Measurements from ENCODE around the gene PRKG1. TPM values are rescaled to one million over a fixed set of nuclear protein-coding genes. Genes with fewer than 3 reads are reported as not detected.

Gene PRKG1
- total RNA-seq, 1 donor from 2014 or later: 22.8 TPM

DNA sequence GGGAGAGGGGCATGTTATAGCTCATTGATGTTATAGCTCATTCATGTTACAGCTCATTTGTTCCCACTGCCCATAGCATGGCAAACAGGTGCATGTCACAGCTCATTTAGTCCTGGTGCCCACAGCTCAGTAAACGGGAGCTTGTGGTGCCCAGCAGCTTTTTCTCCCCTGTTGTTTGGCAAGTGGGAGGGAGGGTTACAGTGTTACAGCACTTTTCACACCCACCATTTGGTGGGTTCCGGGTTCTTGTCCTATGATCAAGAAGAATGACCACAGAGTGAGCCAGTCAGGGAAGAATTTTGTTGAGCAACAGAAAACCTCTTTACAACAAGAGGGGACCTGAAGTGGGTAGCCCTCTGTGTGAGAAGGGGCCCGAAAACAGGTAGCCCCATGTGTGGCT is 787.9 kb downstream of the PRKG1 start:
- Mint-ChIP-seq H3K36me3 (ENCODE audit: low read depth) (no peaks in the 10 kb centered on the region), H3K27me3 (ENCODE audit: low read depth) (no peaks in the 10 kb centered on the region), H3K4me1 (ENCODE audit: low read depth) (peaks cover 12% of the 10 kb centered on the region), H3K27ac (ENCODE audit: unreplicated experiment) (no peak overlapping the region), H3K4me3 (ENCODE audit: unreplicated experiment) (no peak overlapping the region), H3K9me3 (ENCODE audit: low read depth) (no peaks in the 10 kb centered on the region)
- TF ChIP-seq, protein P1, sequence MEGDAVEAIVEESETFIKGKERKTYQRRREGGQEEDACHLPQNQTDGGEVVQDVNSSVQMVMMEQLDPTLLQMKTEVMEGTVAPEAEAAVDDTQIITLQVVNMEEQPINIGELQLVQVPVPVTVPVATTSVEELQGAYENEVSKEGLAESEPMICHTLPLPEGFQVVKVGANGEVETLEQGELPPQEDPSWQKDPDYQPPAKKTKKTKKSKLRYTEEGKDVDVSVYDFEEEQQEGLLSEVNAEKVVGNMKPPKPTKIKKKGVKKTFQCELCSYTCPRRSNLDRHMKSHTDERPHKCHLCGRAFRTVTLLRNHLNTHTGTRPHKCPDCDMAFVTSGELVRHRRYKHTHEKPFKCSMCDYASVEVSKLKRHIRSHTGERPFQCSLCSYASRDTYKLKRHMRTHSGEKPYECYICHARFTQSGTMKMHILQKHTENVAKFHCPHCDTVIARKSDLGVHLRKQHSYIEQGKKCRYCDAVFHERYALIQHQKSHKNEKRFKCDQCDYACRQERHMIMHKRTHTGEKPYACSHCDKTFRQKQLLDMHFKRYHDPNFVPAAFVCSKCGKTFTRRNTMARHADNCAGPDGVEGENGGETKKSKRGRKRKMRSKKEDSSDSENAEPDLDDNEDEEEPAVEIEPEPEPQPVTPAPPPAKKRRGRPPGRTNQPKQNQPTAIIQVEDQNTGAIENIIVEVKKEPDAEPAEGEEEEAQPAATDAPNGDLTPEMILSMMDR (IDR thresholded peaks at IDR 0.05): no peak
- DNase-seq (ENCODE audit: low spot score): no peak

GRCh38 chr10:51867956-51868355 is 793.7 kb downstream of the PRKG1 start:
- TF ChIP-seq, protein P1 (IDR thresholded peaks at IDR 0.05): no peak
- Mint-ChIP-seq H3K4me1 (ENCODE audit: low read depth) (peaks cover 5% of the 10 kb centered on the region), H3K27me3 (ENCODE audit: low read depth) (no peaks in the 10 kb centered on the region), H3K9me3 (ENCODE audit: low read depth) (no peaks in the 10 kb centered on the region), H3K4me3 (ENCODE audit: unreplicated experiment) (no peak overlapping the region), H3K36me3 (ENCODE audit: low read depth) (no peaks in the 10 kb centered on the region), H3K27ac (ENCODE audit: unreplicated experiment) (peak overlapping the region; percentile 23)
- no peak for DNase-seq (ENCODE audit: low spot score)

DNA sequence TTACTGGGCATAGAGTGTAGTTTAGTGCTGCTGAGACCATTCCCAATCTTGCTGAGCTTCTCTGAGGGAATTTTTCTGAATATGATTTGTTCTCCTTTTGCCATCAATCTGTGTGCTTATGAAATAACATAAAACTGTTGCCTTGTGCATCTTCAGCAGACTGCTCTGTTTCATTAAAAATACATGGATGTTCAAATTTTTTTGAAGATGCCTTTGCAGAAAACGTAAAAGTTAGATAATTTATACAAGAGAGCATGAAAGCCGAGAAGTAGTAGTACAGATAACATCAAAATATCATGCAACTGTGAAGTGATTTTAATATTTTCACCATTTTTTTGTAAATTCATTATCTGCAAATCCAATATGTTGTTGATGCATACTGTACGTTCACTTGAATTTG is 799.8 kb downstream of the PRKG1 start:
- H3K4me1 Mint-ChIP-seq (ENCODE audit: low read depth): peaks cover 17% of the 10 kb centered on the region
- no peaks in the 10 kb centered on the region for H3K36me3 Mint-ChIP-seq (ENCODE audit: low read depth)
- H3K27me3 Mint-ChIP-seq (ENCODE audit: low read depth): no peaks in the 10 kb centered on the region
- TF ChIP-seq, protein P1 (IDR thresholded peaks at IDR 0.05): no peak
- H3K27ac Mint-ChIP-seq (ENCODE audit: unreplicated experiment): no peak overlapping the region
- H3K9me3 Mint-ChIP-seq (ENCODE audit: low read depth): peaks cover 4% of the 10 kb centered on the region
- H3K4me3 Mint-ChIP-seq (ENCODE audit: unreplicated experiment): no peak overlapping the region
- DNase-seq (ENCODE audit: low spot score): no peak

DNA sequence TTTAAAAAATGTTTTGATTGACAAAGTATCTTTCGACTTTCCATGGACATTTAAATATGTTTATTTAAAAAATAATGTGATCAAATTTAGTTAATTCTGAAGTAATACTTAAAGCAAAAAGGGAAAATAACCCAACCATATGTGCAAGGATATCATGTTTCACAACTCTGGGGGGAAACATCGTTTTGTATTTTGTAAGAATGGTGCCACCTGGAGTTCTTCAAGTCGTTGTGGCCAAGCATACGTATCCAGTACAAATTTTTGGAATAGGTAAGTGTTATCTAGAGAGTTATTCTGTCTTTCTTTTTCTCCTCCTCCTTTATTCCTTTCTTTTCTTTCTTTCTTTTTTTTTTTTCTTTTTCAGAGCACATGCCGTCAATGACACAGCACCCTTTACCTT is 801.3 kb downstream of the PRKG1 start:
- Mint-ChIP-seq H3K9me3 (ENCODE audit: low read depth) (peaks cover 6% of the 10 kb centered on the region), H3K27me3 (ENCODE audit: low read depth) (no peaks in the 10 kb centered on the region), H3K4me1 (ENCODE audit: low read depth) (peaks cover 30% of the 10 kb centered on the region), H3K27ac (ENCODE audit: unreplicated experiment) (no peak overlapping the region), H3K4me3 (ENCODE audit: unreplicated experiment) (no peak overlapping the region), H3K36me3 (ENCODE audit: low read depth) (no peaks in the 10 kb centered on the region)
- TF ChIP-seq, protein P1 (IDR thresholded peaks at IDR 0.05): no peak
- DNase-seq (ENCODE audit: low spot score): no peak

GRCh38 chr10:51876503-51876902 is 802.2 kb downstream of the PRKG1 start:
- peaks cover 8% of the 10 kb centered on the region for H3K9me3 Mint-ChIP-seq (ENCODE audit: low read depth)
- H3K27ac Mint-ChIP-seq (ENCODE audit: unreplicated experiment): peak overlapping the region; percentile 28
- no peak overlapping the region for H3K4me3 Mint-ChIP-seq (ENCODE audit: unreplicated experiment)
- H3K36me3 Mint-ChIP-seq (ENCODE audit: low read depth): peaks cover 1% of the 10 kb centered on the region
- TF ChIP-seq, protein P1 (IDR thresholded peaks at IDR 0.05): no peak
- DNase-seq (ENCODE audit: low spot score): no peak
- H3K27me3 Mint-ChIP-seq (ENCODE audit: low read depth): no peaks in the 10 kb centered on the region
- H3K4me1 Mint-ChIP-seq (ENCODE audit: low read depth): peaks cover 31% of the 10 kb centered on the region

All from chondrocyte (in vitro differentiated cells).